Testis (tissue), 2 donors: Measurements from ENCODE around the gene SUCLG2.

Experiments used
- POLR2A ChIP-seq: fragments of 450-650 bp; IDR thresholded peaks from one replicate; pipeline ENCODE4 v1.6.1; 2017; ENCODE audit warnings: antibody characterized with exemption, mild to moderate bottlenecking, moderate library complexity
- TF ChIP-seq, protein P1 (sequence below), 3 experiments: fragments of 450-650 bp in 2 of 3; fragments of 200-600 bp in 1 of 3; sonication (generic) in 1 of 3; IDR thresholded peaks; one replicate each; pipeline ENCODE4 v1.5.1; 2016 to 2019; ENCODE audit warnings: antibody characterized with exemption in 3 of 3, mild to moderate bottlenecking in 2 of 3, moderate library complexity in 1 of 3

- no peak for TF ChIP-seq POLR2A
- TF ChIP-seq, protein P1, sequence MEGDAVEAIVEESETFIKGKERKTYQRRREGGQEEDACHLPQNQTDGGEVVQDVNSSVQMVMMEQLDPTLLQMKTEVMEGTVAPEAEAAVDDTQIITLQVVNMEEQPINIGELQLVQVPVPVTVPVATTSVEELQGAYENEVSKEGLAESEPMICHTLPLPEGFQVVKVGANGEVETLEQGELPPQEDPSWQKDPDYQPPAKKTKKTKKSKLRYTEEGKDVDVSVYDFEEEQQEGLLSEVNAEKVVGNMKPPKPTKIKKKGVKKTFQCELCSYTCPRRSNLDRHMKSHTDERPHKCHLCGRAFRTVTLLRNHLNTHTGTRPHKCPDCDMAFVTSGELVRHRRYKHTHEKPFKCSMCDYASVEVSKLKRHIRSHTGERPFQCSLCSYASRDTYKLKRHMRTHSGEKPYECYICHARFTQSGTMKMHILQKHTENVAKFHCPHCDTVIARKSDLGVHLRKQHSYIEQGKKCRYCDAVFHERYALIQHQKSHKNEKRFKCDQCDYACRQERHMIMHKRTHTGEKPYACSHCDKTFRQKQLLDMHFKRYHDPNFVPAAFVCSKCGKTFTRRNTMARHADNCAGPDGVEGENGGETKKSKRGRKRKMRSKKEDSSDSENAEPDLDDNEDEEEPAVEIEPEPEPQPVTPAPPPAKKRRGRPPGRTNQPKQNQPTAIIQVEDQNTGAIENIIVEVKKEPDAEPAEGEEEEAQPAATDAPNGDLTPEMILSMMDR (IDR thresholded peaks at IDR 0.05) = no peak
These were observed 277.1 kb downstream of the SUCLG2 start for GRCh38 chr3:67377299-67377698.
